HPDE6-E6E7 (cell line): ENCODE measurements around the gene CCDC185.
A peak's percentile ranks its signal among the peaks of the same experiment; 100 is the strongest.

Experiments
- DNase-seq: peaks from one replicate; pipeline ENCODE4 v3.0.0; 2011; ENCODE audit warnings: missing footprints; ENCODE audit errors: extremely low spot score

Gene CCDC185

GRCh38 chr1:223429821-223430220 lies 36.6 kb downstream of the CCDC185 start:
- DNase-seq, result peak; percentile 49

- no peak for DNase-seq
These were observed 37.0 kb downstream of the CCDC185 start for GRCh38 chr1:223430236-223430635.

- DNase-seq, result no peak
These were observed 43.9 kb downstream of the CCDC185 start for GRCh38 chr1:223437151-223437550.

- no peak for DNase-seq
These were observed 50.2 kb downstream of the CCDC185 start for GRCh38 chr1:223443397-223443796.

- no peak for DNase-seq
These were observed 51.2 kb downstream of the CCDC185 start for GRCh38 chr1:223444411-223444810.
